ENCODE results near the gene STIM1. TPM values are rescaled to one million over a fixed set of nuclear protein-coding genes. Genes with fewer than 3 reads are reported as not detected.

Gene STIM1
- total RNA-seq, 1 experiment from 2014 or later = 15.2 TPM

GRCh38 chr11:4054643-4055042 is 199.2 kb downstream of the STIM1 start:
- H3K9me3 Mint-ChIP-seq = peaks cover 2 to 4% of the 10 kb centered on the region in 2 experiments; a peak in 2 of 5 replicates
- Histone ChIP-seq H4K8ac (replicated peaks; ENCODE audit: insufficient read length, low read depth, low read length) (no peak overlapping the region), H3K9me3 (ENCODE audit: control insufficient read depth, low read depth, low read length) (no peaks in the 10 kb centered on the region), H2BK5ac (ENCODE audit: insufficient read length, low read length) (no peak overlapping the region), H3K4me2 (ENCODE audit: insufficient read depth, insufficient read length, low read length) (no peak overlapping the region), H3K79me1 (ENCODE audit: insufficient read depth, low read depth, low read length, poor library complexity, severe bottlenecking) (no peaks in the 10 kb centered on the region), H3K4me1 (ENCODE audit: insufficient read depth, low read length) (no peaks in the 10 kb centered on the region), H4K91ac (ENCODE audit: insufficient read length, low read depth, low read length) (no peak overlapping the region), H3K23me2 (ENCODE audit: insufficient read length, low read depth, low read length, poor library complexity, severe bottlenecking) (no peaks in the 10 kb centered on the region), H3K14ac (ENCODE audit: insufficient read depth, low read length) (no peak overlapping the region), H2AK5ac (ENCODE audit: insufficient read length, low read length) (no peak overlapping the region), H3K27me3 (ENCODE audit: insufficient read depth, low read length) (no peaks in the 10 kb centered on the region), H4K20me1 (ENCODE audit: control insufficient read depth, insufficient read depth, insufficient read length) (no peaks in the 10 kb centered on the region), H3K56ac (ENCODE audit: insufficient read length, low read depth, low read length) (no peak overlapping the region), H3K27ac (ENCODE audit: insufficient read length, low read depth, low read length) (no peak overlapping the region), H2BK12ac (ENCODE audit: insufficient read length, low read depth, low read length) (no peak overlapping the region), H3K9ac (ENCODE audit: extremely low read depth, insufficient read length, low read length) (no peak overlapping the region), H2BK120ac (ENCODE audit: low read depth, low read length, poor library complexity, severe bottlenecking) (no peak overlapping the region), H3T11ph (ENCODE audit: low read length) (no peak overlapping the region), H3K79me2 (ENCODE audit: insufficient read depth, low read length) (no peaks in the 10 kb centered on the region), H4K5ac (ENCODE audit: insufficient read length, low read depth, low read length) (no peak overlapping the region), H2BK15ac (ENCODE audit: low read depth, low read length) (no peak overlapping the region), H3K18ac (ENCODE audit: insufficient read length, low read depth, low read length) (no peak overlapping the region), H3K23ac (ENCODE audit: insufficient read length, low read depth, low read length) (no peak overlapping the region), H2BK20ac (ENCODE audit: low read depth, low read length, poor library complexity, severe bottlenecking) (no peak overlapping the region), H2AFZ (ENCODE audit: low read length) (no peak overlapping the region), H3K4ac (ENCODE audit: low read depth, low read length) (no peak overlapping the region)
- no peaks in the 10 kb centered on the region for H3K36me3 Mint-ChIP-seq (ENCODE audit: insufficient read depth in 1 of 3, low read depth in 3 of 3)
- DNase-seq = no peak
- no CpG with 5 or more reads among the region's 1 CpG for WGBS (ENCODE audit: extremely low coverage, insufficient read length, low lambda C conversion rate)
- H3K4me3 Mint-ChIP-seq = no peak overlapping the region
- H3K4me1 Mint-ChIP-seq = no peaks in the 10 kb centered on the region
- no peak overlapping the region for H3K27ac Mint-ChIP-seq
- no peaks in the 10 kb centered on the region for H3K27me3 Mint-ChIP-seq (ENCODE audit: low read depth)
- TF ChIP-seq CTCF (conservative IDR thresholded peaks at IDR 0.05) = no peak

Data from H9 (cell line).